LNCaP clone FGC (cell line): Measurements from ENCODE around the gene HMCN2.

Experiments used
- DNase-seq: peaks from one replicate; pipeline ENCODE4 v3.0.0-alpha.2; 2011; ENCODE audit warnings: low read depth
- H3K4me3 ChIP-seq: 2 replicates; pipeline ENCODE4 v1.5.1; 2011; ENCODE audit warnings: mild to moderate bottlenecking, low read depth, low read length, control low read depth
- TF ChIP-seq, protein P1 (sequence below): IDR thresholded peaks from 2 replicates; pipeline ENCODE4 v1.5.1; 2012; ENCODE audit warnings: mild to moderate bottlenecking; ENCODE audit not compliant: control insufficient read depth, insufficient read depth; ENCODE audit errors: extremely low read depth

The HMCN2 gene

GRCh38 chr9:130291474-130291873 lies 25.9 kb downstream of the HMCN2 start:
- no peak overlapping the region for H3K4me3 ChIP-seq
- TF ChIP-seq, protein P1, sequence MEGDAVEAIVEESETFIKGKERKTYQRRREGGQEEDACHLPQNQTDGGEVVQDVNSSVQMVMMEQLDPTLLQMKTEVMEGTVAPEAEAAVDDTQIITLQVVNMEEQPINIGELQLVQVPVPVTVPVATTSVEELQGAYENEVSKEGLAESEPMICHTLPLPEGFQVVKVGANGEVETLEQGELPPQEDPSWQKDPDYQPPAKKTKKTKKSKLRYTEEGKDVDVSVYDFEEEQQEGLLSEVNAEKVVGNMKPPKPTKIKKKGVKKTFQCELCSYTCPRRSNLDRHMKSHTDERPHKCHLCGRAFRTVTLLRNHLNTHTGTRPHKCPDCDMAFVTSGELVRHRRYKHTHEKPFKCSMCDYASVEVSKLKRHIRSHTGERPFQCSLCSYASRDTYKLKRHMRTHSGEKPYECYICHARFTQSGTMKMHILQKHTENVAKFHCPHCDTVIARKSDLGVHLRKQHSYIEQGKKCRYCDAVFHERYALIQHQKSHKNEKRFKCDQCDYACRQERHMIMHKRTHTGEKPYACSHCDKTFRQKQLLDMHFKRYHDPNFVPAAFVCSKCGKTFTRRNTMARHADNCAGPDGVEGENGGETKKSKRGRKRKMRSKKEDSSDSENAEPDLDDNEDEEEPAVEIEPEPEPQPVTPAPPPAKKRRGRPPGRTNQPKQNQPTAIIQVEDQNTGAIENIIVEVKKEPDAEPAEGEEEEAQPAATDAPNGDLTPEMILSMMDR: no peak
- DNase-seq: no peak

- TF ChIP-seq, protein P1: no peak
- no peak overlapping the region for H3K4me3 ChIP-seq
These were observed 26.5 kb downstream of the HMCN2 start for GRCh38 chr9:130292106-130292505.

DNA sequence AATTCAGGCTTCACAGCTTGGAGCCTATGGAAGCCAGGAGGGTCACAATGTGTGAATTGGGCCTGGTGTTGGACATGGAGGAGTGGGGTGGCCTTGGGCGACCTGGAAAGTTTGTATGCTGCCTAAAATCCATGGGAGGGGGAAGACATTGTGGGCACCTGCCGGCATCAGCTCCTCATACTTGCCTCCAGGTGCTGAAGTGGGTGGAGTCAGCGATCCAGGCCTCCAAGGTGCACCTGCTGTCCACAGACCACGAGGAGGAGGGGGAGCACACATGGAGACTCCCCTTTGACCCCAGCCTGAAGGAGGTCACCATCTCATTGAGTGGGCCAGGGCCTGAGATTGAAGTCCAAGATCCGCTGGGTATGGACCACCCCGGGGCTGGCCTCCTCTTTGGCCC lies 29.1 kb downstream of the HMCN2 start:
- H3K4me3 ChIP-seq: no peak overlapping the region
- DNase-seq: no peak
- TF ChIP-seq, protein P1: no peak

More at GRCh38 chr9:130292106-130292505, 26.5 kb downstream of the HMCN2 start:
- no peak for DNase-seq

DNA sequence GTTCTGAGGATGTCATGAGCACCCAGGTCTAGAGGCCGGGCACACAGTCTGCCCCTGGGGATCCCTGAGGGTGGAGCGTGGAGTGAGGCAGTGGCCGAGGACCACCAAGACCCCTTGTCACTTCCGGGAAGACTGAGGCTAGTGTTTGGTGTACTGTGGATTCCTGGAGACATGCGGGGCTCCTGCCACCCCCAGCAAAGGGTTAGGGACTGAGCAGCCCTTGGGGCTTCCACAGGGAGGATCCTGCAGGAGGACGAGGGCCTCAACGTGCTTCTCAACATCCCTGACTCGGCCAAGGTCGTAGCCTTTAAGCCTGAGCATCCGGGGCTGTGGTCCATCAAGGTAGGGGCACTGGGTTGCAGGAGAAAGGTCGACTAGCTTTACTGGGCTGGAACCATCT lies 29.9 kb downstream of the HMCN2 start:
- TF ChIP-seq, protein P1: no peak
- H3K4me3 ChIP-seq: no peak overlapping the region
- no peak for DNase-seq

GRCh38 chr9:130295945-130296782 lies 30.6 kb downstream of the HMCN2 start:
- H3K4me3 ChIP-seq: no peak overlapping the region
- TF ChIP-seq, protein P1: no peak
- DNase-seq: no peak

- TF ChIP-seq, protein P1: no peak
- no peak for DNase-seq
- H3K4me3 ChIP-seq: no peak overlapping the region
These were observed 31.2 kb downstream of the HMCN2 start for GRCh38 chr9:130296783-130297055.

- TF ChIP-seq, protein P1: no peak
- H3K4me3 ChIP-seq: no peak overlapping the region
- no peak for DNase-seq
These were observed 31.8 kb downstream of the HMCN2 start for GRCh38 chr9:130297371-130297770.
